ENCODE measurements around the gene FAF2.

DNA sequence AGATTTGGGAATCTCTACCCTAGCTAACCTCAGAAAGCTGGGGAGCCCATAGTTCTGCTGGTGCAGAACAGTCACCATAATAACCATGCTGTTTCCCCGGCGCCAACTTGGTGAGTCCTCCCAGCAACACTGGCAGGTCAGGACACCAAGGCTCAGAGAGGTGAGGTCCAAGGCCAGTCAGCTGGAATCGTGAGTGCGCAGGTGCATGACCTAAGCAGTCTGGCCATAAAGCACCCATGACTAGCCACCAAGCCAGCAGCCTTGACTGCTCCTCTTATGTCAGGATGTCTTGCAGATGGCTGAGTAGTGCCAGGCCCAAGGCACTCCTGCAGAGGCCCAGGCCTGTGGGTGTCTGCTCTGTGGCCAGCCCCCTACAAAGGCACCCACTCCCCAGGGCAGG is 86.5 kb downstream of the FAF2 start:
- TF ChIP-seq POLR2AphosphoS5 (IDR thresholded peaks at IDR 0.05) (no peak), CTCF (IDR thresholded peaks at IDR 0.05) (no peak), POLR2A (IDR thresholded peaks at IDR 0.05) (no peak)
